LHCN-M2 (cell line): ENCODE measurements around the gene RAC3. TPM values are rescaled to one million over a fixed set of nuclear protein-coding genes. Genes with fewer than 3 reads are reported as not detected.
"Not testable (repeated sequence)": the region's sequence is repeated elsewhere in the genome, so short reads cannot be mapped to it uniquely, and the experiment has no call there.

Source experiments
- DNase-seq: peaks from one replicate; pipeline ENCODE4 v3.0.0-alpha.2; 2012; ENCODE audit warnings: low read depth
- total RNA-seq: library from RNA; depleted of rRNA; stranded (reverse); fragments of >200 nt; gene quantifications from 2 replicates; pipeline ENCODE4 v1.2.3, GENCODE V29; 2014

RAC3 gene
- total RNA-seq, 1 experiment from 2014 or later: 18.1 TPM

GRCh38 chr17:82022981-82023446, 8.5 kb upstream of the RAC3 start, which contains the start of gene LRRC45:
Gene LRRC45 (plus strand): TSS chr17:82023305. CDS start chr17:82023644, 339 bp downstream.
- DNase-seq: peak; percentile 99

DNA sequence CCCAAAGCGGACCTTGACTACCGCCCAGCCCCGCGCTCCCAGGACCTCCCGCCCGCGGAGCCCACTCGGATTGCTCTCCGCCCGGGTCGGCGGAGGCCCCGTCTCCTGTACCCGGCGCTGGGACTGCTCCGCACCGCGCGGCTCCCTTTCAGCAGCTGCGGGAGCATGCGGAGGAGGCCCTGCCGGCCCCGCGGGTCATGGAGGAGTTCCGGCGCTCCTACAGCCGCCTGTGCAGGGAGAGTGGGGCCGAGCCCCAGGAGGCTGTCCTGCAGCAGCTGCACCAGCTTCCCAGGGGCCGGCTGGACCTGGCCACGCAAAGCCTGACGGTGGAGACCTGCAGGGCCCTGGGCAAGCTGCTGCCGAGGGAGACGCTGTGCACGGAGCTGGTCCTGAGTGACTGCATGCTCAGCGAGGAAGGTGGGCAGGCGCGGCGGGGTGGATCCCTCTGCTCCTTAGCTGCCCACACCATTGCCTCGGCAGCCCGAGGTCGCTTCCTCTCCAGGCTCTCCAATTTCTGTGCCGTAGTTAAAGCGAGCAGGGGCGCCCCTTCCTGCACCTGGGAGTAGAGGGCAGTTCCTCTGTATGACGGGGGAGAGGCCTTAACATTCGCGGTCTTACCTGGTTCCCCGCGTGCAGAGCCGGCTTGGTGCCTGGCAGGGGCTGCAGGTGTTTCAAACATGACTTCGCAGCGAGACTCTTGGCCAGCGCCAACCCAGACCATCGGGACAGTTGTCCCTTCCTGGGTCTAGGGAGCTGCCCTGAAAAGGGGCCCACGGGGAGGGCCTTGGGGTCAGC, 7.8 kb upstream of the RAC3 start:
- DNase-seq: peak; percentile 49

- DNase-seq: no peak
These were observed 6.6 kb upstream of the RAC3 start for GRCh38 chr17:82024859-82025258.

DNA sequence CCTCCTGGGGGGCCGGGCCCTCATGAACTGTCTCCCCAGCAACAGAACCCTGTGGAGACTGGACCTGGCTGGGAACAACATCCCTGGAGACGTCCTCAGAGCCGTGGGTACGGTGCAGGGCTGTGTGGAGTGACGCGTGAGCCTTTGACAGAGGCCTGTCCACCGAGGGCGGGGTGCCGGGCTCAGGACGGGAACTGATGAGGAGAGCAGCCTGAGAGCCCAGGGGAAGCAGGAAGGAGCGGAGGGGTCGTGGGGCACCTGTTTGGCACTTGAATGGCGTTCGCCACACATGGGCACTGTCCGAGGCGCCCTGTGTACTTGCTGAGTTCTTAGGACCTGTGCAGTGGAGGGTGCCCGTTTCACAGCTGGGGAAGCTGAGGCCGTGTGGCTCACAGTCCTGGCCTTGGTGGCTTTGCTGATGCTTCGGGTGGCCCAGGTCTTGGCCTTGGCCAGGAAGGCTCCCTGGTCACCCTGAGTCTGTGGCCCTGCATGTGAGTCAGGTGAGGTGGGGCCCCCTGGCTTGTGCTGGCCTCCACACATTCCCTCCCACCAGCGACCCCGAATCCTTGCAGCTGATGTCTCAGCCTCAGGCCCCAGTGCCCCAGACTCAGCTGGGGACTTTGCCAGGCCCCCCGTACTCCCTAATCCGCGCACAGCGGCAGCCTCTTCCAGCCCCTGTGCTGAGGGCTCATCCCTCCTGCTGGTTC, 5.9 kb upstream of the RAC3 start:
- DNase-seq: no peak

- DNase-seq: no peak
These were observed 3.2 kb upstream of the RAC3 start for GRCh38 chr17:82028246-82028645.

DNA sequence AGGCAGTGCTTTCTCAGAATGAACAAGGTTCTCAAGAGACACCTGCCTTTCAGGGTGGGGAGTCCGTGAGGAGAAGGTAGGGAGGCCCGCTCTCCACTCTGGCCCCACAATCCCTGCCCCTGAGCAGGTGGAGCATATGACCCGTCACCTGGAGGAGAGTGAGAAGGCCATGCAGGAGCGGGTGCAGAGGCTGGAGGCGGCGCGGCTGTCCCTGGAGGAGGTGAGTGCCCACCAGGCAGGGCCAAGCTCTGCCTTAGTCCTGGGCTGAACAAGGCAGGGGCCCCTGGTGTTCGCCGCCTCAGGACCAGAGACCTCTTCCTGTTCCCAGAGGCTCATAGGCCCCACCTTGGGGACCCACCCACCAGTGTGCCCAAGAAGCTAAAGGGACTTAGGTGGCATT, 2.5 kb upstream of the RAC3 start:
- no peak for DNase-seq

GRCh38 chr17:82029391-82029790, 2.1 kb upstream of the RAC3 start:
- no peak for DNase-seq

GRCh38 chr17:82029990-82030469, 1.4 kb upstream of the RAC3 start:
- DNase-seq: no peak

GRCh38 chr17:82030470-82031302, 792 bp upstream of the RAC3 start:
- peak; percentile 51 for DNase-seq

DNA sequence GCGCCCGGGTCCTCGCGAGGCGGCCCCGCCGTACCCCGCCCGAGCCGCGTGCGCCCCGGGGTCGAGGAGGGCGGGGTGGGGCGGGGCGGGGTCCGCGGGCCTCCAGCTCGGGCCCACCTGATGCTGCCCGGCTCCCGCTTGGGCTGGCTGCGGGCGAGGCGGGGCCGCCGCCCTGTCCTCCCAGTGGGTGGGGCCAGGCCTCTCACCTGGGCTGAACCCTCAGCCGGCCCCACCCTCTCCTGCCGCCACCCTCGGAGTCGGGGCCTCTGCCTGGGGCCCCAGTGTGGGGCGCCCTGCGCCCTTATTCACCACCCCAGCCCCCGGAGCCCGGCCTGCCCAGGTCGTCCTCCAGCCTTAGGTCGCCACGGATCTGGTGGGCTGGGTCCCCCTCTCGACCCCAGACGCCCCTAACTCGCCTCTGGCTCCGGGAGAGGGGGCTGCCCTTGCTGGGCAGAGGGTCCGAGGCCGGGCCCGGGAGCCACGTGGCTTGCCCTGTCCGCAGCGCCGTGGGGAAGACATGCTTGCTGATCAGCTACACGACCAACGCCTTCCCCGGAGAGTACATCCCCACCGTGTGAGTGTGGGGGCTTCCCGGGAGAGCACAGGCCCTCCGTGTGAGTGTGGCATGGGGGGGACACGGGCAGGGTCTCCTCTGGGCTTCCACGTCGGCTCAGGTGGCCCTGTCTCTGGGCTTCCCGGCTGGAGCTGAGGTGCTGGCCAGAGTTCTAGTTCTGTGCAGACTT, 578 bp downstream of the RAC3 start:
- no peak for DNase-seq

DNA sequence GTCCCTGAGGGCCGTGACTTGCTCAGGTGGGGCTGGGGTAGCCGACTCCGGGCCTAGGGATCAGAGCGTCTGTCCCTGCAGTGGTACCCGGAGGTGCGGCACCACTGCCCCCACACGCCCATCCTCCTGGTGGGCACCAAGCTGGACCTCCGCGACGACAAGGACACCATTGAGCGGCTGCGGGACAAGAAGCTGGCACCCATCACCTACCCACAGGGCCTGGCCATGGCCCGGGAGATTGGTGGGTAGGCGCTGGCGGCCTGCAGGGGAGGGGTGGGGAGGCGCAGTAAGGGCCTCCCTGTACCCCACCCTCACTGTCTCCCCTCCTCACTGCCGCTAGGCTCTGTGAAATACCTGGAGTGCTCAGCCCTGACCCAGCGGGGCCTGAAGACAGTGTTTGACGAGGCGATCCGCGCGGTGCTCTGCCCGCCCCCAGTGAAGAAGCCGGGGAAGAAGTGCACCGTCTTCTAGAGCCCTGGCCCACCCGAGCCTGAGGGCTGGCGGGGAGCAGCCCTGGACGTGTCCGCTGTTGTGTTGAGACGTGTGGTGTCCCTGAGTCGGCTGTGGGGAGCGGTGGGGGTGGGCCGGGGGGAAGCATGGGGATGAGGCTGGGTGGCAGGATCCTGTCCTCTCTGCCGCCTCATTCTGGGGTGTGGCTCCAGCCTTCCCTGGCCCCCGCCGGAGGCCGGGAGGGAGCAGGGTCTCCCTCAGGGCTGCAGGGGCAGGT, 2.0 kb downstream of the RAC3 start:
- no peak for DNase-seq

DNA sequence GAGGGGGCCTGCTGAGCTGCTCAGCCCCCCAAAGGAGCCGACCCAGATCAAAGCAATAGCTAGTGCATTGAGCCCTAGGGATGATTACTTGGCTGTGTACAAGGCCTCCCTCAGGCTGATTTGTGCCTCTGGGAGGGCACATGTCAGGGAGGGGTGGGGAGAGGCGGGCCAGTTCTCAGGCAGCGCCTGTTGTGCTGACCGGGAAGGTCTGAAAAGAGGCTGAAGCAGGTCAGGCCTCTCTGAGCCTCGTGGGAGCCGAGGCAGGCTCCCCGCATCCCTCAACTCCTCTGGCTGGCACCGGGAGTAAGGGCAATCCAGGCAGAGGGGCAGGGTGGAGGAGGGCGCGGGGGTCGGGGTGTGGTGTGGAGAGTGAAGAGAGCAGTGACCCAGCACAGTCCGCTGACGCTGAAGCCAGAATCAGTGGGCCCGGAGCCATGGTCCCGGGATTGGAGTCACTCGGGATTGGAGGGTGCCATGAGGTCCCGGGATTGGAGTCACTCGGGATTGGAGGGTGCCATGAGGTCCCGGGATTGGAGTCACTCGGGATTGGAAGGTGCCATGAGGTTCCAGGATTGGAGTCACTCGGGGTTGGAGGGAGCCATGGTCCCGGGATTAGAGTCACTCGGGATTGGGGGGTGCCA, 3.0 kb downstream of the RAC3 start:
- no peak for DNase-seq

DNA sequence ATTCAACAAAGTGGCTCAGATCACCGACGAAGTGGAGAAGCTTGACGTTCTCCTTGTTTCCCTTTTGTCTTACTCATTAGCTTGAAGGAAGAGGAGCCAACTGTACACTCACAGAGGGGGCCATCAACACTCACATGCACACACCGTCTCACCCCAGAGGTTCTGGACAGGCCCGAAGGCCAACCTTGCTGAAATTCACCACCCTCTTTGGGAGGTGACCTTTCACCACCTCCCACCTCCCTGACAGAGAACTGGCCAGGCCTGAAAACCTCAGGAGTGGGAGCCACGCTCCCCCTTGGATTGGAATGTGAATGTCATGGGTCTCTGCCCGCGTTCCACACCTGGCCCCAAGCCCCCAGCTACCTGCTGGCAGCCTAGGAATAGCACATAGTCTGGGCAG, 4.0 kb downstream of the RAC3 start:
- no peak for DNase-seq

- DNase-seq: no peak
These were observed 4.6 kb downstream of the RAC3 start for GRCh38 chr17:82035956-82036633.

DNA sequence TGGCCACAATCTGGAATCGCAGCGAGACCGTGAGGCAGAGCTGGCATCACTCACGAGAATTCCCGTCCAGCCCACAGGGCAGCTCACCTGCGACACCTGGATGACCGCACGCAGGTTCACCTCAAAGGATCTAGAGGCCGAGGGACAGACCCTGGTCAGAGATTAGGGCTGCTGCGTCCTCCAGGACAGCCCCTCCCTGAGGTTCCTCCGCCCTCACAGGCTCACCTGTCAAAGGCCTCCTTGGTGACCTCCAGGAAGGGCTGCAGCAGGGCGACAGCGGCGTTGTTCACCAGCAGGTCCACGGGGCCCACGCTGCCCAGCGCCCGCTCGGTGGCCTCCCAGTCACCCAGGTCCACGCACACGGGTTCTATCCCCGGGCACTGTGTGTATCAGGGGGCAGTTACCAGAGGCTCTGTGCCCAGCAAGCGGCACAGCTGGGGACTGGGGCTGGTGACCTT, 5.2 kb downstream of the RAC3 start:
- DNase-seq: no peak

DNA sequence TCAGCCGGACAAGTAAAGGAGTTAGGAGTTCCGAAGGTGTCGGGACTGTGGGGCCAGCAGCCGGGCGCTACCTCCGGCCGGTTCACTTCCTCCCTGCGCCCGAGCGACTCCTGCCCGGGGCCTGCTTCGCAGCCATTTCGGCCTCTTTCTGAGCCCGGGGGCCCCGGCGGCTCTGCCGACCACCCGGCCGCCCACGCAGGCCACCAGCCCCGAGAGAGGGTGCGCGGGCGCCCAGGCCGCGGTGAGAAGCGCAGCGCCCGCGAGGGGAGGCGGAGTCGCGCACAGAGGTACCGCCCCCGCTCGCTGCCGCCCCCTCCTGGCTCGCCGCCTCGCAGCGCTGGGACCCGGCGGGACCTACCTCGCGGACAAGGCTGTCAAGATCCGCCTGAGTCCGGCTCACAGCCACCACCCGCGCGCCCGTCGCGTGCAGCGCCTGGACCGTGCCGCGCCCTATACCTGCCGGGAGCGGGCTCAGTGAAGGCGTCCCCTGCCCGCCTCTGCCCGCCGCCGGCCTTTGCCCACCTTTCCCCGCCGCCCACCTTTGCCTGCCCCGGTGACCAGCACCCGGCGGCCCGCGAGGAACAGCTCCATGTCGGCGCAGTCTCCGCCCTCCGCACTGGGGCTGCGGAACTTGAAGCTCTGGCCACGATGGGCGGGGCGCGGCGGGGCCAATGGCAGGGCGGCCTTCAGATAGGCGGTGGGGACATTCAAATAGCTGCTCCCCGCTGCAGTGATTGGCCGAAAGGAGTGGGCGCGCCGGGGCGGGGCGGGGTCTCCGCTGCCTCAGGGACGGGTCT, 5.8 kb downstream of the RAC3 start, which contains the start of gene DCXR:
DCXR (minus strand) TSS at position 606 of the 797 bp plus-strand sequence; CDS start at position 591, 15 bp downstream.
- DNase-seq: peak; percentile 91

DNA sequence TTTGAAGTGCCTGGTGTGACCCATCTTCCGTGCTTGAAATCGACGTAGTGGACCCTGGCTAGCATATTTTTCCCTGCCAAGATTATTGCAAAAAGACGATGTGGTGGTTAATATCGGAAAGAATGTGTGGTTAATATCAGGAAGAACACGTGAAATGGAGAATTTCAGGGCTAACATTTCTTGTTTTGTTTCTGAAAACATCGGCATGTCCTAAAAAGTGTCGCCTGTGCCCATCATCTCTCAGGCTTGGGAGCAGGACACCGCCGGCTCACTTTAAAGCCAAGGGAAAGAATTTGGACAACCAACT, 6.4 kb downstream of the RAC3 start:
- no peak for DNase-seq

DNA sequence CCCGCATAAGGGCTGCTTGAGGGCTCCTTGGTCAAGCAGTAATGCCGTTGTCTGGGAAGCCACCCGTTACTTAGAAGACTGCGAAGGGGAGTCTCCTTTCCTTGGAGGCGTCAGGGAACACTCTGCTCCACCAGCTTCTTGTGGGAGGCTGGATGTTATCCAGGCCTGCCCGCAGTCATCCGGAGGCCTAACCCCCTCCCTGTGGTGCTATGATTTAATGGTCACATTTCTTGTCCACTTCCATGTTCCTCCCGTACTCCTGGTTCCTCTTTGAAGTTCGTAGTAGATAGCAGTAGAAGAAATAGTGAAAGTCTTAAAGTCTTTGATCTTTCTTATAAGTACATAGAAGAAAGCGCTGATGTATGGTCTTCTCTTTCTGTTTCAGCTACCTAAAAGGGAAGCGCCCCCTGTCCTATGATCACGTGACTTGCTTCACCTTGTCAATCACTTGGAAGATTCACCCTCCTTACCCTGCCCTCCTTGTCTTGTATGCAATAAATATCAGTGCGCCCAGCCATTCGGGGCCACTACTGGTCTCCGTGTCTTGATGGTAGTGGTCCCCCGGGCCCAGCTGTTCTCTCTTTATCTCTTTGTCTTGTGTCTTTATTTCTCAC, 7.4 kb downstream of the RAC3 start:
- not testable (repeated sequence) for DNase-seq
